GM18520 (cell line): ENCODE results near the gene CD53.

Experiments
- ATAC-seq: cut with Tn5 transposase; IDR thresholded peaks from one replicate; pipeline ENCODE4 v1.9.1; 2021; ENCODE audit not compliant: unreplicated experiment

Gene CD53

GRCh38 chr1:110875216-110875731, 2.3 kb downstream of the CD53 start:
- peak; percentile 31 for ATAC-seq

- ATAC-seq = no peak
Measured at GRCh38 chr1:110876748-110877341, 3.9 kb downstream of the CD53 start.

DNA sequence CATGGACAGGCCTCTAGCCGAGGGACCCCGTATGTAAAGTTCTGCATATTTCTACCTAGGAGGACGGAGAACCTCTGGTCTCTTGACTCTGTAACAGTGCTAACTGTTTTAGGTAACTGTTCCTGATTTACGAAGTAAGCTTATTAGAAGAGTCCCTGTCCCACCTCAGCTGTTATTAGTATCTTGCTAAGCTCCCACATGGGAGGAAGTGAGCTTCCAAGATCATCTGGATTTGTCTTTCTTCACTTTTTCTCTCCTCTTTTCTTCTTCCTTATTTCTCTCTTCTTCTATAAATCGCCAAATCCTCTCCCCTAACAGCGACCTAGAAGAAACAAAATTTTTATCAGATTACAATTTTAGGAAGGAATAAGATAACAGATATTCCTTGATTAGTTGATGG, 4.4 kb downstream of the CD53 start:
- ATAC-seq = no peak

DNA sequence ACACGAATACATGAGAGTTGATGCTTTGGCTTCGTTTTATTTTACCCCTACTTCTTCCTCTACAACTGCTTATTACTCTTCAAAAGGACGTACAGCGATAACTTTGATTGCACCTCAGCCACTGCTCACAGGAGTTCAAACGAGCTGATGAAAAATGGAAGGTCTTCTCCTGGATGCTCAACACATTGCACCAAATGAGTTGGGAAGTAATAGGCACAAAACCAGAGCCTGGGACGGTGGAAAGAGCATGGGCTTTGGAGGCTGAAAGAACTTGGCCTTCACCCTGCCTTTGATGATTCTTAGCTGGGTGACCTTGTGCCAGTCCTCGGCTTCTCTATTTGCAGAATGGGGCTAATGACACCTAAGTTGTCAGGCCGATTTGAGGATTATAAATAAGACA, 4.8 kb downstream of the CD53 start:
- no peak for ATAC-seq

- no peak for ATAC-seq
Measured at GRCh38 chr1:110878591-110878990, 5.6 kb downstream of the CD53 start.

DNA sequence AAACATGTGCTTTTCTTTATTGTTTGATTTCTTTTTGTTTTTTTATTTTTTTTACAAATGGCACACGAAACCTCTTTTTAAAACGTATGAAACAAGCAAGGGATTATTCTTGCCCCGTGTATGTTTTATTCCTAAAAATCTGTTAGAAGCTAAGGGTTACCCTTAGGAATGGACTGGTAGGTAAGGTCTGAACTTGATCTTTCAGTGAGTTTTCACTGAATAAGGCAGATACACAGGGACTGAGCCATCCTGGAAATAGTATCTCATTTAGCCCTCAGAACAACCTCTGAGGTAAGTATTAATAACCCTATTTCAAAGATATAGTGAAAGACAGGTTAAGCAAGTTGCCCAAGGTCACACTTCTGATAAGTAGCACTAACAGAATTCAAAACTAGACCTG, 6.0 kb downstream of the CD53 start:
- ATAC-seq = no peak

DNA sequence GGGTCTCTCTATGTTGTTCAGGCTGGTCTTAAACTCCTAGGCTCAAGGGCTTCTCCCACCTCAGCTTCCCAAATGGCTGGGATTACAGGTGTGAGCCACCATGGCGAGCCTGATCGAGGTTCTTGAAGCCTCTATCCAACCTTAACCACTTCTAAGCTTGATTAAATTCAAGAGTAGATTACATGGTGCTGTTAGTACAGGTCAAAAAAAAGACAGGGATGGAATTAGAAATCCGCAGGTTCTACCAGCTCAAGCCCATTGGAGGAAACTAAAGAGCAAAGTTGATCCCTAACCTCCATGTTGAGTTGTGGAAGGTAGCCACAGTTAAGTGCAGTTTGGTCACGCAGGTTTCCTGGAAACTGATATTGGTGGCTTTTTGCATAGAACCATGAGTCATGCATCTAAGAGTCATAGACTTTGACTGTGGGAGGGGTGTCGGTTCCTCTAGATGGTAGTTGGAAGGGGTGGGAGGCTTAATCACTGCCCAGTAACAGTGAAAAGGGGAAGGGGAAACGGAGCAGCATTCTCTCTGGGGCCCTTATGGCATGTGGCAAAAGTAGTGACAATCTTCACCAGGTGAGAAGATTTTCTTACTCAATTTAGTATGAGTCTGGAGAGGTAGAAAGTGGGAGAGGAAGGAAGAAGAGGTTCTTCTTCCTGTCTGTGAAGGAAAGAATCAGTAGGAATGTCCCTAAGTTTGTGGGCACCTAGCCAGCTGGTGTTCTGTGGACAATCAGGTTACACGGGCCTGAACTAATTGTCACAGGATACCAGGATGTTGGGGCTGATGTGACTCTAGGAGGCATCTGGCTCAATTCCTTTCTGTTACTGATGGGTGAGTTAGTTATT, 7.0 kb downstream of the CD53 start:
- ATAC-seq = peak; percentile 32

- ATAC-seq = no peak
Measured at GRCh38 chr1:110880708-110881374, 7.9 kb downstream of the CD53 start.

DNA sequence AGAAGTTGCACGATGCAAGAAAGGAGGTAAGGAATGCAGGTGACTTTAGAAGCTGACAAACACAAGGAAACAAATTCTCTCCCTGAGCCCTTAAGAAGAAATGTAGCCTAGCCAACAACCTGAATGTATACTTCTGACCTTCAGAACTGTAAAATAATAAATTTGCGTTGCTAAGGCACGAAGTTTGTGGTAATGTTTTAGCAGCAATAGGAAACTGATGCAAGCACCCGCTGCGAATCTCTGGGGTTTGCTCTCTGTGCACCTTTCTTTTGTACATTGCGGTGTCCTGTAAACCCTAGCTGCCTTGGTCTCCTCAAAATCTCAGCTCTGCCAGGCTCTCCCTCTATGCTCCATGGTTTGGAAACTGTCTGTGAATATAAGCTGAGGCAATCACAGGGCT, 15.1 kb downstream of the CD53 start:
- ATAC-seq = no peak

DNA sequence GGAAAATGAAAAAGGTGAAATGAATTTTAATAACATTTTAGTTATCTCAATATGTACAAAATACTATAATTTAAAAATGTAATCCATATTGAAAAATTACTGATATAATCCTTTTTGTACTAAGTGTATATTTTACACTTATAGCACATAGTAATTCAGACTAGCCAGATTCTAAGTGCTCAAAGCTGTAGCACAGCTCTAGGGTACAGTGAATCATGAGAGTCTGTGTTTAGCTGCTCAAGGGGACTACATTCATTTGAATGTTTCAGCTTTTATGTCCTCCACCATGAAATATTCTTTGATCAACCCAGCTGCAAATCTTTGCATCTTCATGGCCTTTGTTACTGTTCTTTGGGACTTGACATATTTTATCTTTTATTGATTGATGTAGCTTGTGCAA, 15.7 kb downstream of the CD53 start:
- no peak for ATAC-seq

- ATAC-seq = no peak
Measured at GRCh38 chr1:110890474-110891196, 17.7 kb downstream of the CD53 start.

DNA sequence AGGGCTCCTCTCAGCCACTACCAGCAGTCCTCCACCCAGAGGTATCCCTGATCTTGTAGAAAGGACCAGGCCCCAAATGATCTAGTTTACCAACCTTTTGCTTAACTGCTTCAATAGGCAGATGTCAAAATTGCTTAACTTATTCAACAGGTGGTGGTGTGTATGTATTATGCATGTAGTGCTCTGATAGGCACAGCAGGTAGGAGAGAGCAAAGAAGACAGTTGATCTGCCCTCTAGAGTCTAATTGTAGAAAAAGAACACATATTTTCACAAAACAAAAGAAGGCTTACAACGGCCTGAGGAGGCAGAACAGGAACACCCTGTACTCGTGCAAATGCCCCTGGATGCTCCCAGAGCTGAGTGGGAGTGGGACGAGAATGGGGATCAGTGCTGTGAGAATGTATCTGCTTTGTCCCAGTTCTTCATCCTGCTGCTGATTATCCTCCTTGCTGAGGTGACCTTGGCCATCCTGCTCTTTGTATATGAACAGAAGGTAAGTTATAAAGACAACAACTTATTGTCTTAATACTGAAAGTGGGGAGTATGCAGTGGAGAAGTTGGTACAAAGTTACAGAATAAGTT, 21.1 kb downstream of the CD53 start:
- no peak for ATAC-seq

GRCh38 chr1:110896090-110896489, 23.1 kb downstream of the CD53 start:
- ATAC-seq = no peak

GRCh38 chr1:110897681-110898080, 24.7 kb downstream of the CD53 start:
- ATAC-seq = no peak

DNA sequence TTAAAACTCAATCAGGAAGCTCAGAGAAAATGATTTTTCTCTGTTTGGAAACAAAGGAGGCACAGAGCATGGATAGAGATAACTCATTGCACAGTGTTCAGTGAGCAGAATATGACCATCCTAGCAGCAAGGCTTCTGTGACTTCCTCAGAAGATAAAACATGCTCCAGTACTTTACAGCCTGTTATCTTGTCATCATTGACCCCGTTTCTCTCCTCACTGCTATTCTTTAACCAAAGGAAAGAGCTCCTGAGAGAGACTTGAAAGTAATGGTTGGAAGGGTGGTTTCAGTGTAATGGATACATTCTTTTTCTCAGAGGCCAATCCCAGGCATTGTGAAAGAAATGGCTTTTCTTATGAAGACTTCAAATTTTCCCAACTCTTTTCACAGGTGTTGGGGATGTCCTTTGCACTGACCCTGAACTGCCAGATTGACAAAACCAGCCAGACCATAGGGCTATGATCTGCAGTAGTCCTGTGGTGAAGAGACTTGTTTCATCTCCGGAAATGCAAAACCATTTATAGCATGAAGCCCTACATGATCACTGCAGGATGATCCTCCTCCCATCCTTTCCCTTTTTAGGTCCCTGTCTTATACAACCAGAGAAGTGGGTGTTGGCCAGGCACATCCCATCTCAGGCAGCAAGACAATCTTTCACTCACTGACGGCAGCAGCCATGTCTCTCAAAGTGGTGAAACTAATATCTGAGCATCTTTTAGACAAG, 25.9 kb downstream of the CD53 start:
- no peak for ATAC-seq

GRCh38 chr1:110899458-110899843, 26.5 kb downstream of the CD53 start:
- no peak for ATAC-seq

GRCh38 chr1:110902820-110903463, 30.0 kb downstream of the CD53 start:
- no peak for ATAC-seq

- no peak for ATAC-seq
Measured at GRCh38 chr1:110903853-110904500, 31.0 kb downstream of the CD53 start.

DNA sequence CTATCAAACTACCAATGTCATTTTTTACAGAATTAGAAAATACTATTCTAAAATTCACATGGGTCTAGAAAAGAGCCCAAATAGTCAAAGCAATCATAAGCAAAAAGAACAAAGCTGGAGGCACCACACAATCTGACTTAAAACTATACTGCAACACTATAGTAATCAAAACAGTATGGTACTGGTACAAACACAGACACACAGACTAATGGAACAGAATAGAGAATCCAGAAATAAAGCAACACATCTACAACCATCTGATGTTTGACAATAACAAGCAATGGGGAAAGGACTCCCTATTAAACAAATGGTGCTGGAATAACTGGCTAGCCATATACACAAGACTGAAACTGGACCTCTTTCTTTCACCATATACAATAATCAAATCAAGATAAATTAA, 39.8 kb downstream of the CD53 start:
- ATAC-seq = no peak
